ENCODE data around the gene EVI5. TPM values are rescaled to one million over a fixed set of nuclear protein-coding genes. Genes with fewer than 3 reads are reported as not detected.

EVI5 gene
- 41.4 TPM for total RNA-seq (2013)
- polyA plus RNA-seq = 10 to 100 TPM in 2 of 3 donors, 1 to 10 TPM in 1; 7.6 to 19.4 (median 14.3) TPM
- 18.6 and 43.4 TPM in 2 replicates for polyA minus RNA-seq
- total RNA-seq = 37.5 to 109 (median 100) reads per million in 11 experiments

- Histone ChIP-seq H3K9ac (ENCODE audit: insufficient read depth, low read length, poor library complexity, severe bottlenecking) (peak within 1 kb of the TSS; percentile 86), H4K20me1 (ENCODE audit: insufficient read depth, low read length) (peaks cover 46% of the 10 kb centered on the region), H2AFZ (ENCODE audit: insufficient read depth, low read depth, low read length, poor library complexity, severe bottlenecking) (peak within 1 kb of the TSS; percentile 84), H3K9me3 (replicated peaks in 1 of 2; ENCODE audit: control insufficient read depth in 1 of 2, insufficient read depth in 1 of 2, low read length in 2 of 2) (no peaks in the 10 kb centered on the region), H3K4me1 (ENCODE audit: control insufficient read depth in 1 of 2, insufficient read depth in 2 of 2, low read length in 2 of 2) (peaks cover 38 to 42% of the 10 kb centered on the region in 2 donors), H3K4me2 (replicated peaks; ENCODE audit: extremely low read depth, low read length, poor library complexity, severe bottlenecking) (peak within 1 kb of the TSS; percentile 92), H3K27ac (ENCODE audit: low read depth in 1 of 2, low read length in 2 of 2) (peak within 1 kb of the TSS; percentile 91), H3K4me3 (replicated peaks in 1 of 3; ENCODE audit: low read depth in 2 of 3, low read length in 3 of 3) (peak within 1 kb of the TSS; percentile 82 to 86 (median 84)), H3K36me3 (replicated peaks in 1 of 2; ENCODE audit: control insufficient read depth in 1 of 2, insufficient read depth in 2 of 2, low read length in 2 of 2) (peaks cover 2 to 12% of the 10 kb centered on the region in 2 donors), H3K27me3 (ENCODE audit: control insufficient read depth in 2 of 2, insufficient read depth in 2 of 2, low read length in 2 of 2) (no peaks in the 10 kb centered on the region), H3K79me2 (ENCODE audit: insufficient read depth, low read length) (peaks cover 46% of the 10 kb centered on the region)
- Mint-ChIP-seq H3K36me3 (peaks cover 21 to 24% of the 10 kb centered on the region in 2 donors), H3K4me3 (peak within 1 kb of the TSS; percentile 88 to 89), H3K27ac (peak within 1 kb of the TSS; percentile 92 to 99 (median 97)), H3K27me3 (ENCODE audit: low read depth in 3 of 3) (peaks cover 4 to 6% (median 5%) of the 10 kb centered on the region in 3 donors), H3K4me1 (peaks cover 40% of the 10 kb centered on the region), H3K9me3 (no peaks in the 10 kb centered on the region)
- DNase-seq = peak; percentile 89 to 93 (median 92)
- under 1% methylated on average over 85 of the region's 94 CpGs for WGBS (ENCODE audit: insufficient coverage)
- intact Hi-C loops (cut with micrococcal nuclease) = no loop called here
- peak; percentile 47 for TF ChIP-seq CTCF (IDR thresholded peaks at IDR 0.05)
These were observed at the start of gene EVI5 for GRCh38 chr1:92784639-92785500. EVI5 (minus strand) TSS chr1:92785108; CDS start chr1:92736546, 48,562 bp downstream.

- Histone ChIP-seq H3K4me1 (ENCODE audit: control insufficient read depth in 1 of 2, insufficient read depth in 2 of 2, low read length in 2 of 2) (peaks cover 11 to 23% of the 10 kb centered on the region in 2 donors), H3K79me2 (ENCODE audit: insufficient read depth, low read length) (peaks cover 78% of the 10 kb centered on the region), H3K27ac (ENCODE audit: low read depth in 1 of 2, low read length in 2 of 2) (peak overlapping the region in 1 of 2 donors; percentile 97), H3K4me2 (replicated peaks; ENCODE audit: extremely low read depth, low read length, poor library complexity, severe bottlenecking) (no peak overlapping the region), H3K9me3 (replicated peaks in 1 of 2; ENCODE audit: control insufficient read depth in 1 of 2, insufficient read depth in 1 of 2, low read length in 2 of 2) (no peaks in the 10 kb centered on the region), H3K27me3 (ENCODE audit: control insufficient read depth in 2 of 2, insufficient read depth in 2 of 2, low read length in 2 of 2) (no peaks in the 10 kb centered on the region), H2AFZ (ENCODE audit: insufficient read depth, low read depth, low read length, poor library complexity, severe bottlenecking) (no peak overlapping the region), H3K4me3 (replicated peaks in 1 of 3; ENCODE audit: low read depth in 2 of 3, low read length in 3 of 3) (no peak overlapping the region), H4K20me1 (ENCODE audit: insufficient read depth, low read length) (peaks cover 66% of the 10 kb centered on the region), H3K36me3 (replicated peaks in 1 of 2; ENCODE audit: control insufficient read depth in 1 of 2, insufficient read depth in 2 of 2, low read length in 2 of 2) (peaks cover 57 to 62% of the 10 kb centered on the region in 2 donors), H3K9ac (ENCODE audit: insufficient read depth, low read length, poor library complexity, severe bottlenecking) (no peak overlapping the region)
- Mint-ChIP-seq H3K36me3 (peaks cover 53 to 57% of the 10 kb centered on the region in 2 donors), H3K27me3 (ENCODE audit: low read depth in 3 of 3) (peaks cover 0 to 3% (median 0%) of the 10 kb centered on the region in 3 donors), H3K4me1 (peaks cover 28% of the 10 kb centered on the region), H3K27ac (peak overlapping the region in 3 of 7 donors; percentile 2 to 99 (median 7)), H3K4me3 (no peak overlapping the region), H3K9me3 (no peaks in the 10 kb centered on the region)
- WGBS (ENCODE audit: insufficient coverage) = 94% methylated on average over 2 of the region's 5 CpGs
- intact Hi-C loops (cut with micrococcal nuclease) = no loop called here
- no peak for DNase-seq
- no peak for TF ChIP-seq CTCF (IDR thresholded peaks at IDR 0.05)
These were observed 49.7 kb upstream of the EVI5 start for GRCh38 chr1:92834617-92835016.
